ENCODE results near the gene PRDM5.

The PRDM5 gene

GRCh38 chr4:120865985-120866384 is 56.5 kb downstream of the PRDM5 start:
- H3K4me3 ChIP-seq (replicated peaks; ENCODE audit: low read depth, low read length): no peak overlapping the region
- no peak for DNase-seq (ENCODE audit: extremely low read depth, low read depth)
- TF ChIP-seq CTCF (IDR thresholded peaks at IDR 0.05; ENCODE audit: low read depth, low read length, missing control alignments): no peak

GRCh38 chr4:120864969-120865368 is 57.6 kb downstream of the PRDM5 start:
- no peak overlapping the region for H3K4me3 ChIP-seq (replicated peaks; ENCODE audit: low read depth, low read length)
- DNase-seq (ENCODE audit: extremely low read depth, low read depth): no peak
- TF ChIP-seq CTCF (IDR thresholded peaks at IDR 0.05; ENCODE audit: low read depth, low read length, missing control alignments): no peak

- H3K4me3 ChIP-seq (replicated peaks; ENCODE audit: low read depth, low read length): no peak overlapping the region
- no peak for TF ChIP-seq CTCF (IDR thresholded peaks at IDR 0.05; ENCODE audit: low read depth, low read length, missing control alignments)
- DNase-seq (ENCODE audit: extremely low read depth, low read depth): no peak
Measured at GRCh38 chr4:120862432-120862831, 60.1 kb downstream of the PRDM5 start.

GRCh38 chr4:120861852-120862251 is 60.7 kb downstream of the PRDM5 start:
- no peak for DNase-seq (ENCODE audit: extremely low read depth, low read depth)
- H3K4me3 ChIP-seq (replicated peaks; ENCODE audit: low read depth, low read length): no peak overlapping the region
- TF ChIP-seq CTCF (IDR thresholded peaks at IDR 0.05; ENCODE audit: low read depth, low read length, missing control alignments): no peak

- no peak for DNase-seq (ENCODE audit: extremely low read depth, low read depth)
- no peak overlapping the region for H3K4me3 ChIP-seq (replicated peaks; ENCODE audit: low read depth, low read length)
- TF ChIP-seq CTCF (IDR thresholded peaks at IDR 0.05; ENCODE audit: low read depth, low read length, missing control alignments): no peak
Measured at GRCh38 chr4:120858776-120859175, 63.8 kb downstream of the PRDM5 start.

- H3K4me3 ChIP-seq (replicated peaks; ENCODE audit: low read depth, low read length): no peak overlapping the region
- DNase-seq (ENCODE audit: extremely low read depth, low read depth): no peak
- TF ChIP-seq CTCF (IDR thresholded peaks at IDR 0.05; ENCODE audit: low read depth, low read length, missing control alignments): no peak
Measured at GRCh38 chr4:120857312-120857711, 65.2 kb downstream of the PRDM5 start.

GRCh38 chr4:120856294-120856693 is 66.2 kb downstream of the PRDM5 start:
- DNase-seq (ENCODE audit: extremely low read depth, low read depth): no peak
- H3K4me3 ChIP-seq (replicated peaks; ENCODE audit: low read depth, low read length): no peak overlapping the region
- TF ChIP-seq CTCF (IDR thresholded peaks at IDR 0.05; ENCODE audit: low read depth, low read length, missing control alignments): no peak

Measured in HFF-Myc (cell line).